Measurements from ENCODE around the gene HDAC4.

- no peak for TF ChIP-seq CTCF (IDR thresholded peaks at IDR 0.05)
- no peak for TF ChIP-seq POLR2A (IDR thresholded peaks at IDR 0.05)
Observed at GRCh38 chr2:239285071-239285931, 115.5 kb downstream of the HDAC4 start.
